Measurements from ENCODE around the gene ACOT6.
"Not testable (repeated sequence)": the region's sequence is repeated elsewhere in the genome, so short reads cannot be mapped to it uniquely, and the experiment has no call there.

Gene ACOT6

DNA sequence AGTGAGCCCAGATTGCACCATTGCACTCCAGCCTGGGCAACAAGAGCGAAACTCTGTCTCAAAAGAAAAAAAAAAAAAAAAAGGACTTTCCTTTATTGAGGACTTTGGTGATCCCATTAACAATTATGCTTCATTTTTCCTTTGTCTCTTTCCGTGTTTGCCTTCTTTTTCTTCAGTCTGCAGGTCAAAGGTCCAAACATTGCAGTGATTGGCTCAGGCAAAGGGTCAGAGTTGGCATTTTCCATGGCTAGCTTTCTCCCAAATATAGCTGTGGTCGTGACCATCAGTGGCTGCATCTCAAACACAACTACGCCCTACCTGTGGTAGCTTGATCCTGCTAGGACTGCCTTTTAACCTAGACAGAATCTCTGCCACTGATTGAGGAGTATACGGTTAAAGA lies 25.5 kb downstream of the ACOT6 start:
- DNase-seq (ENCODE audit: extremely low spot score, insufficient read length, low read depth): no peak
- no peak for FAIRE-seq

DNA sequence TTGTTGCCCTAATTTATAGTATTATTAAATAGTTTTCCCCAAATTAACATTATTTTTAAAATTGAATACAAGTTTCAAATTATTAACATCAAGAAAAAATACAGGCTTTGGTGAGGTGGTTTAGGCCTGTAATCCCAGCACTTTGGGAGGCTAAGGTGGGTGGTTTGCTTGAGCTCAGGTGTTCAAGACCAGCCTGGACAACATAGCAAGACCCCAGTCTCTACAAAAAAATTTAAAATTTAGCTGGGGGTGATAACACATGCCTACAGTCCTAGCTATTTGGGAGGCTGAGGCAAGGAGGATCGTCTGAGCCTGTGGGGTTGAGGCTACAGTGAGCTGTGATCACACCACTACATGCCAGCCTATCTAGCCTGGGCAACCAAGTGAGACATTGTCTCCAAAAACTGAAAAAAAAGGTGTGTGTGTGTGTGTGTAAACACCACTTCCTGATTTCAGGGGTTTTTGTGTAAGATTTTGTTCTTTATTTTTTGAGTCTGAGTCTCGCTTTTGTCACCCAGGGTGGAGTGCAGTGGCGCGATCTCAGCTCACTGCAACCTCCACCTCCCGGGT lies 28.6 kb downstream of the ACOT6 start:
- DNase-seq (ENCODE audit: extremely low spot score, insufficient read length, low read depth) (no peak), FAIRE-seq (no peak)

- DNase-seq (ENCODE audit: extremely low spot score, insufficient read length, low read depth): peak; percentile 98
- peak; percentile 97 for FAIRE-seq
These were observed 32.4 kb downstream of the ACOT6 start, which contains the start of gene DNAL1 for GRCh38 chr14:73644531-73645247. TSS of gene DNAL1 (plus strand) at chr14:73644986. CDS start at chr14:73645040, 54 bp downstream.

GRCh38 chr14:73645248-73645610 lies 32.9 kb downstream of the ACOT6 start:
- DNase-seq (ENCODE audit: extremely low spot score, insufficient read length, low read depth): no peak
- no peak for FAIRE-seq

GRCh38 chr14:73651005-73651404 lies 38.7 kb downstream of the ACOT6 start:
- no peak for DNase-seq (ENCODE audit: extremely low spot score, insufficient read length, low read depth)
- FAIRE-seq: no peak

DNA sequence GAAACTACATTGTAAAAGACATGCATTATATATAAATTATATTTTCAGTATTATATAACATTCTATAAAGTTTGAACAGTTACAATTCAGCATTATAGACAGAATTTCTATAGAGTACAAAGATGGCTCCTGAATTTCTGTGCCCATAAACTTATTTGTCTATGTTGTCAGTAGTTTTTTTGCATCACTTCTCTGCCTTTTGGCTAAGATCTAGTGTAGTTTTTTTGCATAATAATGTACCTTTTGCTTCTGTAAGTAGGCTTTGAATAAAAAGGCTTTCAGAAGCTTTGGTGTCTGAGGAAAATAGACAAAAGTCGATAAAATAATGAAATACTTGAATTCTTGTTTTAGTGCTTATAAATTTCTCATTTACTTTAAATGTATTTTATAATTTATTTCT lies 43.5 kb downstream of the ACOT6 start:
- DNase-seq (ENCODE audit: extremely low spot score, insufficient read length, low read depth): no peak
- FAIRE-seq: no peak

DNA sequence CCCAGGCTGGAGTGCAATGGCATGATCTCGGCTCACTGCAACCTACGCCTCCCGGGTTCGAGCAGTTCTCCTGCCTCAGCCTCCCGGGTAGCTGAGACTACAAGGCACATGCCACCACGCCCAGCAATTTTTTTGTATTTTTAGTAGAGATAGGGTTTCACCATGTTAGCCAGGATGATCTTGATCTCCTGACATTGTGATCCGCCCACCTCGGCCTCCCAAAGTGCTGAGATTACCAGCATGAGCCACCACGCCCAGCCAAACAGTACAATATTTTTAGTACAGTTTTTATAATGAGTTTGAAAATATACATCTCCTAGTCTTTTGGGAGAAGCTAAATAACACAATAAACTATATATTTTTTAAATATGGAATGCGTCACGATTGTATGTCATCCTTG lies 46.9 kb downstream of the ACOT6 start:
- not testable (repeated sequence) for FAIRE-seq; DNase-seq (ENCODE audit: extremely low spot score, insufficient read length, low read depth)

- FAIRE-seq (no peak), DNase-seq (ENCODE audit: extremely low spot score, insufficient read length, low read depth) (no peak)
These were observed 48.2 kb downstream of the ACOT6 start for GRCh38 chr14:73660511-73660910.

DNA sequence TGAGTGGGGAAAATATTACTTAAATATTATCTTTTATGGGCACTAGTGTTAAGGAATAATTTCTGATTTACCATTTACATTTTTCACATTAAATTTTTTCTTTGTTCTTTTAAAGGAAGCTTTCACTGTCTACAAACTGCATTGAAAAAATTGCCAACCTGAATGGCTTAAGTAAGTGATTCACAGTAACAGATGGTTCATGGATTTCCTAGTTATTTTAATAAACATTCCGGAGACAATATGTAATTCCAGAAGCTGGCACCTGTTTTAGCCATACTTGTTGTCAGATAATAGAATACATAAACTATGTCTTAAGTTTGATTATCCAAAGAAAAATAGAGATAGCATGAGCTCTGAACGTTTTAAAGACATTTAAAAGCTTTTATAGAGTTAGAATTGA lies 49.6 kb downstream of the ACOT6 start:
- no peak for FAIRE-seq
- no peak for DNase-seq (ENCODE audit: extremely low spot score, insufficient read length, low read depth)

GRCh38 chr14:73662487-73662943 lies 50.2 kb downstream of the ACOT6 start:
- FAIRE-seq: no peak

DNA sequence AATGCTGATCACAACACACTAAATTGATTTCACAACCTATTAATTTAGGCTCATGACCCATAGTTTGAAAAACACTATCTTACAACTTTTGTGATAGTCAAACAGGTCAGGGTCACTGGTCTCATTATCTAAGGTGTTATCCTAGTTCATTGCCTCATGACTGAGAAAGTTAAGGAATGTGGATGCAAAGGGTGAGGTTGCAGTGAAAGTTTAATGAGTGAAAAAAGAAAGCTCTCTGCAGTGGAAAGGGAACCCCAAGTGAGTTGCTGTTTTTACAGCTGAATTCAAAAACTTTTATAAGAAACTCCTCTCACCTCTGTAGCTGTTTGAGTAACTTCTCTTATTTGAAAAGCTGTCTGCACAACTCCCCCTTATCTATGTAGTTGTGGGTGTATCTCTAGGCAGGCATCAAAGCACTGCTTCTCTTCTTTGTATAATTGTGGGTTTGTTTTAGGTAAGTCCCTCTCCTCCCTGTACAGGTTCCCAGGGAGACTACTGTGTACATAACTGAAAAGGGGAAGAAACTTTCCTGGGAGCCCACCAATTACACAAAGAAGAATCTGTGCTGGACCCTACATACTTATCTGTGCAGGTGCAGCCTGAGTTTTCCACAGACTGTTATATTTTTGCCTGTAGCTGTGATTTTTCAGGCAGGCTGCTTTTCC lies 51.4 kb downstream of the ACOT6 start:
- DNase-seq (ENCODE audit: extremely low spot score, insufficient read length, low read depth) (no peak), FAIRE-seq (no peak)

More at GRCh38 chr14:73662487-73662943, 50.2 kb downstream of the ACOT6 start:
- no peak for DNase-seq (ENCODE audit: extremely low spot score, insufficient read length, low read depth)

DNA sequence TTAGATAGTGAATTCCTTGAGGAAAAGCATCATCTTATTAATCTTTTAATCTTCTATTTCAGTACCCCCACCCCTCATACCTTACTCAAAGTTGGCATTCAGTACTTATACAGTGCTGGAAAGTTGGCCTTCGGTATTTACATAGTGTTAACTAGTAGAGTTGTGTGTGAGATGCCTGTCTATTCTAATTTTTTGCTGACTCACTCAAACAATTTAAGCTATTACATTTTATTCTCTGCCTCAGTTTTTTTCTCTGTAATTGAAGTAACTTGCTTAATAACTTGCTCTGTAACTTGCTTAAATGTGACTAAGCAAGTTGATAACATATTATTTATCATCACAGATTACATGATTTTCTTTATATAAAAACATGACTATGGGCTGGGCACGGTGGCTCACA lies 52.8 kb downstream of the ACOT6 start:
- DNase-seq (ENCODE audit: extremely low spot score, insufficient read length, low read depth) (no peak), FAIRE-seq (no peak)

DNA sequence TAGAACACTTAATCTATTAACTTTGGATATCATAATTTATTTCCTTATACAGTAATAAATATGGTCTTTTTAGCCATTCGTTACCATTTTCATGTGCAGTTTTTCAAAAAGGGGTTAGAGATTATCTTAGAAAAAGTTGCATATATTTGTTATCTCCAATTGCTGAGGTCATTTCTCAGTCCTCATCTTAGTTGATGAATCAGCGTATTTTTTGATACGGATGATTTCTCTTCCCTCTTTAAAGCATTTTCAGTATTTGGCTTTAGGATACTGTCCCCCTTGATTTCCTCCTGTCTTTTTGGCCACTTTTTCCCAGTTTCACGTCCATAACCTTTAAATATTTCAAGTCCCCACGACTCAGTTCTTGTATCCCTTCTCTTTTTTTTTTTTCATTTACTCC lies 54.3 kb downstream of the ACOT6 start:
- FAIRE-seq (no peak), DNase-seq (ENCODE audit: extremely low spot score, insufficient read length, low read depth) (no peak)

DNA sequence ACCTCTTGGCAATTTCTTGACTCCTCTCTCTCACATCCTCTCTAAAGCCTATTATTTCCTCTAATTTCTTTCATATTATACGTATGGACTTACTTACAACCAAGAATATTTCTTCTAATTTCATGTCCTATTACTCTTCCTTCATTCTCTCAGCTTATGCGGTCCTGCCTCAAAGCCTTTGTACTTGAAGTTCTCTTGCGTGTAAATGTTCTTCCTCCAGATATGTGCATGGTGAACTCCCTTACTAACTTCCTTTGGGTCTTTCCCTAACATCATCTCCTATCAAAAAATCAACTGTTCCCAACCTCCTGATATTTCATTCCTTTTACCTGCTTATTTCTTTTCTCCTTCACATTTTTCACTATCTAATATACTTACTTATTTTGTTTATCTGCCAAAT lies 55.5 kb downstream of the ACOT6 start:
- DNase-seq (ENCODE audit: extremely low spot score, insufficient read length, low read depth) (no peak), FAIRE-seq (peak; percentile 18)
